ENCODE measurements around the gene SMARCE1. TPM values are rescaled to one million over a fixed set of nuclear protein-coding genes. Genes with fewer than 3 reads are reported as not detected.
"Not testable (repeated sequence)": the region's sequence is repeated elsewhere in the genome, so short reads cannot be mapped to it uniquely, and the experiment has no call there.

Gene SMARCE1
- total and polyA plus RNA-seq, 9 donors: 80.2 to 158 (median 112) TPM

DNA sequence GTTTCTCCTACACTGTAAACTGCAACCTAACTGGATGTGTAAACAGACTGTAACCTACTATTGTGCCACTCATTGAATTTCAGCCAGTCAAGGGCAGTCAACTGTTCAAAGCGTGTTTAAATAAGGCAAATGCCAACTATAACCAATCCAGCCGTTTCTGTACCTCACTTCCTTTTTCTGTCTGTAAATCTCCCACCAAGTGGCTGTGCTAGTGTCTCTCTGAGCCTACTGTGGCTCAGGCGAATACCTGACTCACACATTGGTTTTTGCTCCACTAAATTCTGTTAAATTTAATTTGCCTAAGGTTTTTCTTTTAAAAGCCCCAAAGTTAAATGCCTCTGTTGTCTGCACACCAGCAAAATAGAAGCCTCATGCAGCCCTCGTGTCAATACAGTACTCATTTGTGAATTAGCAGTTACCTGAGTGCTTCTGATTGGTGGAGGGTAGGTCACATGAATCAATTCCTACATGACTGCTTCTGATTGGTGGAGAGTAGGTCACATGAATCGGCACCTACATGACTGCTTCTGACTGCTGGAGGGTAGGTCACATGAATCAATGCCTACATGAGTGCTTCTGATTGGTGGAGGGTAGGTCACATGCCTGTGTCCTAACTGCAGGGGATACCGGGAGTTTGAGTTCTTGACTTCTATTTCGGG is 51.2 kb downstream of the SMARCE1 start:
- WGBS, 3 donors: 77 to 83% (median 82%) methylated on average over 7 of the region's 7 CpGs
- H3K9me3 ChIP-seq: no peaks in the 10 kb centered on the region
- no peaks in the 10 kb centered on the region for H3K4me1 ChIP-seq (ENCODE audit: insufficient read depth)
- no peaks in the 10 kb centered on the region for H3K27me3 ChIP-seq
- no peak for TF ChIP-seq POLR2A (IDR thresholded peaks at IDR 0.05)
- TF ChIP-seq EP300 (IDR thresholded peaks at IDR 0.05): no peak
- TF ChIP-seq, protein P1, sequence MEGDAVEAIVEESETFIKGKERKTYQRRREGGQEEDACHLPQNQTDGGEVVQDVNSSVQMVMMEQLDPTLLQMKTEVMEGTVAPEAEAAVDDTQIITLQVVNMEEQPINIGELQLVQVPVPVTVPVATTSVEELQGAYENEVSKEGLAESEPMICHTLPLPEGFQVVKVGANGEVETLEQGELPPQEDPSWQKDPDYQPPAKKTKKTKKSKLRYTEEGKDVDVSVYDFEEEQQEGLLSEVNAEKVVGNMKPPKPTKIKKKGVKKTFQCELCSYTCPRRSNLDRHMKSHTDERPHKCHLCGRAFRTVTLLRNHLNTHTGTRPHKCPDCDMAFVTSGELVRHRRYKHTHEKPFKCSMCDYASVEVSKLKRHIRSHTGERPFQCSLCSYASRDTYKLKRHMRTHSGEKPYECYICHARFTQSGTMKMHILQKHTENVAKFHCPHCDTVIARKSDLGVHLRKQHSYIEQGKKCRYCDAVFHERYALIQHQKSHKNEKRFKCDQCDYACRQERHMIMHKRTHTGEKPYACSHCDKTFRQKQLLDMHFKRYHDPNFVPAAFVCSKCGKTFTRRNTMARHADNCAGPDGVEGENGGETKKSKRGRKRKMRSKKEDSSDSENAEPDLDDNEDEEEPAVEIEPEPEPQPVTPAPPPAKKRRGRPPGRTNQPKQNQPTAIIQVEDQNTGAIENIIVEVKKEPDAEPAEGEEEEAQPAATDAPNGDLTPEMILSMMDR (IDR thresholded peaks at IDR 0.05): no peak
- DNase-seq: no peak
- H3K36me3 ChIP-seq: no peaks in the 10 kb centered on the region
- no peak overlapping the region for H3K27ac ChIP-seq
- H3K4me3 ChIP-seq: no peak overlapping the region
- intact Hi-C loops (cut with DNase I): no loop called here

DNA sequence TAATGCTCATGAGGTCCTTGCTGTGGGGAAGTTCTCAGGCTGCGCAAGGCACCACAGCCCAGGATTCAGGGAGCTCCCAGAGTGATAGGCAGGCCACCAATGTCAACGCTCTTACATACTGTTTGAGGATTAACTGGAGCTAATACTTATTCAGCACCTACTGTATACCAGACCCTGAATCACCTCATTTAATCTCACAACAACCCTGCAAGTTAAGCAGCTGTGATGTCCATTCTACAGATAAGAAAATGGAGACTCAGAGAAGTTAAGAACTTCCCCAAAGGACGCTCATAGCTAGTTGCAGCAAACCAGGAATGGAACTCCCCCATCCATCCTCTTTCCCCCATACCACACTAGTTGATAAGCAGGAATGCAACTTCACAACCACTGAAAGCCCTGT is 56.9 kb downstream of the SMARCE1 start:
- Histone ChIP-seq H3K27me3 (no peaks in the 10 kb centered on the region), H3K27ac (no peak overlapping the region), H3K4me1 (ENCODE audit: insufficient read depth) (no peaks in the 10 kb centered on the region), H3K9me3 (no peaks in the 10 kb centered on the region), H3K36me3 (no peaks in the 10 kb centered on the region), H3K4me3 (no peak overlapping the region)
- TF ChIP-seq, protein P1 (IDR thresholded peaks at IDR 0.05): no peak
- TF ChIP-seq EP300 (IDR thresholded peaks at IDR 0.05) (no peak), POLR2A (IDR thresholded peaks at IDR 0.05) (no peak)
- intact Hi-C loops (cut with DNase I): no loop called here
- no peak for DNase-seq
- whole genome bisulfite sequencing, 3 donors: 80 to 88% (median 86%) methylated on average over 3 of the region's 3 CpGs

DNA sequence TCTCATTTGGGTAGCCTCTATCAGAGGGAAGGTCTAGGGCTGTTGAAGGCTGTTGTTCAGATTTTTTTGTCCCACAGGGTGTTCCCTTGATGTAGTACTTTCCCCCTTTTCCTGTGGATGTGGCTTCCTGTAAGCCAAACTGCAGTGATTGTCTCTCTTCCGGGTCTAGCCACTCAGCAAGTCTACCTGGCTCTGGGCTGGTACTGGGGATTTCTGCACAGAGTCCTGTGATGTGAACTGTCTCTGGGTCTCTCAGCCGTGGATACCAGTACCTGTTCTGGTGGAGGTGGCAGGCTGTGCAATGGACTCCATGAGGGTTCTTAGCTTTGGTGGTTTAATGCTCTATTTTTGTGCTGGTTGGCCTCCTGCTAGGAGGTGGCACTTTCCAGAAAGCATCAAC is 59.1 kb downstream of the SMARCE1 start:
- no peak for TF ChIP-seq POLR2A (IDR thresholded peaks at IDR 0.05)
- no peaks in the 10 kb centered on the region for H3K9me3 ChIP-seq
- H3K4me1 ChIP-seq (ENCODE audit: insufficient read depth): no peaks in the 10 kb centered on the region
- intact Hi-C loops (cut with DNase I): no loop called here
- no peak overlapping the region for H3K27ac ChIP-seq
- no peak for DNase-seq
- no peaks in the 10 kb centered on the region for H3K27me3 ChIP-seq
- no peaks in the 10 kb centered on the region for H3K36me3 ChIP-seq
- no peak overlapping the region for H3K4me3 ChIP-seq
- 75 to 89% (median 84%) methylated on average over 2 of the region's 2 CpGs for WGBS, 3 donors

DNA sequence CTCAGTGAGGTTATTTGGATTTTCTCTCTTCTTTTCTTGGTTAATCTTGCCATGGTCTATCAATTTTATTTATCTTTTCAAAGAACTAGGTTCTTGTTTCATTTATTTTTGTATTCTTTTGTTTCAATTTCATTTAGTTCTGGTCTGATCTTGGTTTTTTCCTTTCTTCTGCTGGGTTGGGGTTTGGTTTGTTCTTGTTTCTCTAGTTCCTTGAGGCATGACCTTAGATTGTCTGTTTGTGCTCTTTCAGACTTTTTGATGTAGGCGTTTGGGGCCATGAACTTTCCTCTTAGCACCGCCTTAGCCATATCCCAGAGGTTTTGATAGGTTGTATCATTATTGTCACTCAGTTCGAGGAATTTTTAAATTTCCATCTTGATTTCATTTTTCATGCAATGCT is 61.4 kb downstream of the SMARCE1 start:
- H3K36me3 ChIP-seq: not testable (repeated sequence)

DNA sequence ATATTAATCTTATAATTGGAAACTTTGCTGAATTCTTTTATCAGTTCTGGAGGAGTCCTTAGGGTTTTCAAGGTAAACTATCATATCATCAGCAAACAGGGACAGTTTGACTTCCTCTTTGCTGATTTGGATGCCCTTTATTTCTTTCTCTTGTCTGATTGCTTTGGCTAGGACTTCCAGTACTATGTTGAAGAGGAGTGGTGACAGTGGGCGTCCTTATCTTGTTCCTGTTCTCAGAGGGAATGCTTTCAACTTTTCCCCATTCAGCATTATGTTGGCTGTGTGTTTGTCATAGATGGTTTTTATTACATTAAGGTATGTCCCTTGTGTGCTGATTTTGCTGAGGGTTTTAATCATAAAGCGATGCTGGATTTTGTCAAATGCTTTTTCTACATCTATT is 62.7 kb downstream of the SMARCE1 start:
- intact Hi-C loops (cut with DNase I); H3K27me3 ChIP-seq; DNase-seq; H3K27ac ChIP-seq; H3K9me3 ChIP-seq; H3K4me3 ChIP-seq; H3K4me1 ChIP-seq (ENCODE audit: insufficient read depth); H3K36me3 ChIP-seq: not testable (repeated sequence)
- 72 to 80% (median 73%) methylated on average over 2 of the region's 2 CpGs for WGBS, 3 donors

More for the DNA sequence above, 61.4 kb downstream of the SMARCE1 start:
- H3K4me1 ChIP-seq (ENCODE audit: insufficient read depth); H3K27ac ChIP-seq; H3K9me3 ChIP-seq; H3K4me3 ChIP-seq; intact Hi-C loops (cut with DNase I); DNase-seq; H3K27me3 ChIP-seq: not testable (repeated sequence)
- 74 to 80% (median 75%) methylated on average over 3 of the region's 3 CpGs for WGBS, 3 donors

DNA sequence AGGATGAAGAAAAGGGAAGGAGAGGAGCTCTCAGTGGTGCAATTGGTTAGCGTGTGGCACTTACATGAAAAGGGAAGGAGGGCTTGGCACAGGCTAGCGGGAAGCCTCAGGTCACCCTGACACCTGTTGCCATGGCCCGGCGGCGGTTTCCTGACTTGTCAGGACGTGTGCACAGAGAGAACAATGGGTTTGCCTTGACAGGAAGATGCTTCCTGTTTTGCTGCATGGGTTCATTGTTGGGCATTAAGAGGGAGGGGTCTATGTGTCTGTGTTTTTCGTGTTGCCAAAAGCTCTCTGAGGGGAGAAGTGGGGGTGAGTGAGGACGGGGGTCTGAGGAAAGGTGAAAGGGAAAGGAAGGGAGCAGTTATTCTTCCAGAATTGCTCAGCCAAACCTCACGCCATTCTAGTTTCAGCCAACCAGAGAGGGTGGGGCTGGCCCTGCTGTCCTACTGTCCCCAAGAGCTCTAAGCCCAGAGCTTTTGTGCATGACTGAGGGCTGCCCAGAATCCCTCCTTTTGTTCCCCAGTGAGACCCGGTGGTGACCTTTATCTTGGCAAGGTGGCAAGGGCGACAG is 65.2 kb downstream of the SMARCE1 start:
- DNase-seq: no peak

More for the DNA sequence above, 65.2 kb downstream of the SMARCE1 start:
- Histone ChIP-seq H3K36me3 (no peaks in the 10 kb centered on the region), H3K9me3 (no peaks in the 10 kb centered on the region), H3K4me1 (ENCODE audit: insufficient read depth) (no peaks in the 10 kb centered on the region), H3K27ac (no peak overlapping the region), H3K4me3 (no peak overlapping the region), H3K27me3 (no peaks in the 10 kb centered on the region)
- TF ChIP-seq, protein P1 (IDR thresholded peaks at IDR 0.05): no peak
- no peak for TF ChIP-seq POLR2A (IDR thresholded peaks at IDR 0.05)
- no peak for TF ChIP-seq EP300 (IDR thresholded peaks at IDR 0.05)
- WGBS, 3 donors: 63 to 64% (median 63%) methylated on average over 11 of the region's 11 CpGs
- intact Hi-C loops (cut with DNase I): no loop called here

Measured in ovary (tissue), 9 donors.